Measurements from ENCODE around the gene TENM4.

- TF ChIP-seq, protein P1, sequence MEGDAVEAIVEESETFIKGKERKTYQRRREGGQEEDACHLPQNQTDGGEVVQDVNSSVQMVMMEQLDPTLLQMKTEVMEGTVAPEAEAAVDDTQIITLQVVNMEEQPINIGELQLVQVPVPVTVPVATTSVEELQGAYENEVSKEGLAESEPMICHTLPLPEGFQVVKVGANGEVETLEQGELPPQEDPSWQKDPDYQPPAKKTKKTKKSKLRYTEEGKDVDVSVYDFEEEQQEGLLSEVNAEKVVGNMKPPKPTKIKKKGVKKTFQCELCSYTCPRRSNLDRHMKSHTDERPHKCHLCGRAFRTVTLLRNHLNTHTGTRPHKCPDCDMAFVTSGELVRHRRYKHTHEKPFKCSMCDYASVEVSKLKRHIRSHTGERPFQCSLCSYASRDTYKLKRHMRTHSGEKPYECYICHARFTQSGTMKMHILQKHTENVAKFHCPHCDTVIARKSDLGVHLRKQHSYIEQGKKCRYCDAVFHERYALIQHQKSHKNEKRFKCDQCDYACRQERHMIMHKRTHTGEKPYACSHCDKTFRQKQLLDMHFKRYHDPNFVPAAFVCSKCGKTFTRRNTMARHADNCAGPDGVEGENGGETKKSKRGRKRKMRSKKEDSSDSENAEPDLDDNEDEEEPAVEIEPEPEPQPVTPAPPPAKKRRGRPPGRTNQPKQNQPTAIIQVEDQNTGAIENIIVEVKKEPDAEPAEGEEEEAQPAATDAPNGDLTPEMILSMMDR (IDR thresholded peaks at IDR 0.05; ENCODE audit: low read depth, low read length, poor library complexity, severe bottlenecking): no peak
- TF ChIP-seq EZH2phosphoT487 (IDR thresholded peaks at IDR 0.05; ENCODE audit: borderline replicate concordance, low read length): no peak
Observed at GRCh38 chr11:78676026-78676557, 764.7 kb downstream of the TENM4 start.

All from DOHH2 (cell line).